HCT116 (cell line): ENCODE data around the gene PRR14L. TPM values are rescaled to one million over a fixed set of nuclear protein-coding genes. Genes with fewer than 3 reads are reported as not detected.

ENCODE experiments used
- ATAC-seq: fragments of 200-7000 bp; cut with Tn5 transposase; 2 replicates; pipeline ENCODE4 v1.9.1; 2020; ENCODE audit warnings: mild to moderate bottlenecking, moderate library complexity
- BruUV-seq: library from RNA; stranded (reverse); fragments of 400-500 nt; replicated peaks from 2 replicates; lab custom pipeline; 2021; lab: Mats Ljungman, UMichigan
- CTCF ChIA-PET: fragments of 300-600 bp; sonication (Branson Sonifier 250); formaldehyde crosslinking; loops from one replicate; lab custom pipeline; 2021; ENCODE audit warnings: antibody characterized with exemption; lab: Charles Lee
- POLR2A ChIA-PET: fragments of 300-600, 350-600 bp; sonication (Branson Sonifier 250); formaldehyde crosslinking; loops from one replicate; lab custom pipeline; 2021; ENCODE audit warnings: antibody characterized with exemption; lab: Charles Lee
- RAD21 ChIA-PET, 2 experiments: fragments of 300-600 bp; sonication (Branson Sonifier 250); formaldehyde crosslinking; loops; one replicate each; lab custom pipeline; 2023; ENCODE audit warnings: low total read pairs in 2 of 2; ENCODE audit not compliant: uncharacterized antibody in 2 of 2, unreplicated experiment in 2 of 2, low non-redundant PET in 1 of 2; lab: Charles Lee
- DNase-seq: peaks from one replicate; pipeline ENCODE4 v3.0.0-alpha.2; 2010; ENCODE audit warnings: low read depth, low spot score
- H2AFZ ChIP-seq: fragments of 200-600 bp; shearing (Covaris generic), sonication (generic); 2 replicates; pipeline ENCODE4 v1.6.1; 2017; ENCODE audit warnings: low read depth, mixed run types, mixed read lengths, antibody characterized with exemption, low read length; ENCODE audit not compliant: poor library complexity, severe bottlenecking
- H3K27ac ChIP-seq: 2 replicates; pipeline ENCODE4 v1.5.1; 2012; ENCODE audit warnings: low read depth, low read length
- H3K27me3 ChIP-seq: fragments of 200-600 bp; sonication (generic); 2 replicates; pipeline ENCODE4 v1.6.1; 2016; ENCODE audit warnings: mixed run types, low read length, mixed read lengths; ENCODE audit not compliant: insufficient read depth
- H3K36me3 ChIP-seq, 2 experiments: fragments of 200-500 bp in 1 of 2; fragments of 200-600 bp in 1 of 2; sonication (Bioruptor generic) in 1 of 2; sonication (generic) in 1 of 2; 2 replicates each; pipeline versions ENCODE4 v1.5.1 to v1.6.1; 2014 to 2016; ENCODE audit warnings: low read length in 2 of 2, inconsistent platforms in 1 of 2, mixed read lengths in 1 of 2, mixed run types in 1 of 2; ENCODE audit not compliant: insufficient read depth in 2 of 2, control insufficient read depth in 1 of 2
- H3K4me1 ChIP-seq, 2 experiments: fragments of 200-600 bp in 1 of 2; sonication (generic) in 1 of 2; 2 replicates each; pipeline versions ENCODE4 v1.5.1 to v1.6.1; 2012 to 2017; ENCODE audit warnings: low read length in 2 of 2, inconsistent platforms in 1 of 2, mild to moderate bottlenecking in 1 of 2, mixed read lengths in 1 of 2, mixed run types in 1 of 2, moderate library complexity in 1 of 2; ENCODE audit not compliant: insufficient read depth in 2 of 2, control insufficient read depth in 1 of 2
- H3K4me2 ChIP-seq: fragments of 200-600 bp; sonication (generic); 2 replicates; pipeline ENCODE4 v1.6.1; 2017; ENCODE audit warnings: mixed run types, low read length, mixed read lengths
- H3K4me3 ChIP-seq, 2 experiments: fragments of 200-600 bp in 1 of 2; sonication (generic) in 1 of 2; replicated peaks in 1 of 2; 2 replicates each; pipeline ENCODE4 v1.5.1; 2011 to 2016; ENCODE audit warnings: low read length in 2 of 2, control low read depth in 1 of 2, low read depth in 1 of 2, mild to moderate bottlenecking in 1 of 2, mixed read lengths in 1 of 2, mixed run types in 1 of 2
- H3K79me2 ChIP-seq: fragments of 200-600 bp; sonication (generic); 2 replicates; pipeline ENCODE4 v1.6.1; 2017; ENCODE audit warnings: mild to moderate bottlenecking, mixed run types, low read length, moderate library complexity, mixed read lengths; ENCODE audit not compliant: insufficient read depth
- H3K9ac ChIP-seq: fragments of 200-600 bp; sonication (generic); 2 replicates; pipeline ENCODE4 v1.6.1; 2016; ENCODE audit warnings: low read length, mixed read lengths
- H3K9me2 ChIP-seq: fragments of 200-600 bp; sonication (generic), shearing (Covaris generic); 2 replicates; pipeline ENCODE4 v1.6.1; 2017; ENCODE audit warnings: mixed run types, mild to moderate bottlenecking, moderate library complexity; ENCODE audit not compliant: insufficient read depth
- H3K9me3 ChIP-seq, 2 experiments: fragments of 200-500 bp in 1 of 2; fragments of 200-600 bp in 1 of 2; sonication (Bioruptor generic) in 1 of 2; sonication (generic) in 1 of 2; 2 replicates each; pipeline ENCODE4 v1.6.1; 2014 to 2017; ENCODE audit warnings: low read length in 2 of 2, mixed read lengths in 2 of 2, inconsistent platforms in 1 of 2, low read depth in 1 of 2, mild to moderate bottlenecking in 1 of 2, mixed run types in 1 of 2, moderate library complexity in 1 of 2; ENCODE audit not compliant: control insufficient read depth in 1 of 2, insufficient read depth in 1 of 2
- H4K20me1 ChIP-seq: fragments of 200-600 bp; sonication (generic), shearing (Covaris generic); 2 replicates; pipeline ENCODE4 v1.6.1; 2017; ENCODE audit warnings: mixed run types, mild to moderate bottlenecking, moderate library complexity; ENCODE audit not compliant: insufficient read depth
- ATF3 ChIP-seq: IDR thresholded peaks from 2 replicates; pipeline ENCODE4 v1.6.1; 2012
- CEBPB ChIP-seq: IDR thresholded peaks from 2 replicates; pipeline ENCODE4 v1.6.1; 2012; ENCODE audit warnings: low read depth
- ELF1 ChIP-seq: IDR thresholded peaks from 2 replicates; pipeline ENCODE4 v1.6.1; 2012; ENCODE audit warnings: low read depth, borderline replicate concordance
- EZH2 ChIP-seq: fragments of 200-600 bp; sonication (generic); IDR thresholded peaks from 2 replicates; pipeline ENCODE4 v1.6.1; 2017; ENCODE audit warnings: antibody characterized with exemption, mixed run types
- FOSL1 ChIP-seq: IDR thresholded peaks from 2 replicates; pipeline ENCODE4 v1.6.1; 2012; ENCODE audit warnings: low read depth
- JUND ChIP-seq: IDR thresholded peaks from 2 replicates; pipeline ENCODE4 v1.6.1; 2012
- MAX ChIP-seq: IDR thresholded peaks from 2 replicates; pipeline ENCODE4 v1.6.1; 2012
- POLR2A ChIP-seq: IDR thresholded peaks from 2 replicates; pipeline ENCODE4 v1.7.0; 2011; ENCODE audit warnings: borderline replicate concordance; ENCODE audit not compliant: insufficient read depth, insufficient read length; ENCODE audit errors: extremely low read depth
- POLR2AphosphoS5 ChIP-seq: IDR thresholded peaks from 2 replicates; pipeline ENCODE4 v1.6.1; 2011; ENCODE audit warnings: mild to moderate bottlenecking, low read depth, low read length, moderate library complexity
- REST ChIP-seq: IDR thresholded peaks from 2 replicates; pipeline ENCODE4 v1.6.1; 2012; ENCODE audit warnings: low read depth
- SIN3A ChIP-seq: IDR thresholded peaks from 2 replicates; pipeline ENCODE4 v1.6.1; 2012; ENCODE audit warnings: low read depth
- SP1 ChIP-seq: IDR thresholded peaks from 2 replicates; pipeline ENCODE4 v1.6.1; 2012; ENCODE audit warnings: low read depth
- SRF ChIP-seq: IDR thresholded peaks from 2 replicates; pipeline ENCODE4 v1.6.1; 2012; ENCODE audit warnings: low read depth
- YY1 ChIP-seq: IDR thresholded peaks from 2 replicates; pipeline ENCODE4 v1.6.1; 2011; ENCODE audit warnings: low read length, low read depth, moderate library complexity, mild to moderate bottlenecking; ENCODE audit not compliant: insufficient replicate concordance; ENCODE audit errors: extremely low read depth
- ZFX ChIP-seq: fragments of 450-650 bp; IDR thresholded peaks from 2 replicates; pipeline ENCODE4 v1.6.1; 2017
- ZNF274 ChIP-seq: fragments of 200-500 bp; sonication (Bioruptor generic); IDR thresholded peaks from 2 replicates; pipeline ENCODE4 v1.6.1; 2014; ENCODE audit warnings: mild to moderate bottlenecking, low read depth, low read length, inconsistent platforms
- intact Hi-C: fragments of 100-400 bp; cut with micrococcal nuclease; formaldehyde crosslinking; loops from 2 replicates; pipeline ENCODE4 v1.10.0; 2022
- total RNA-seq: library from RNA; stranded (reverse); gene quantifications from one replicate; pipeline ENCODE4 v1.2.1, GENCODE V29; 2021; ENCODE audit not compliant: unreplicated experiment

The PRR14L gene
- total RNA-seq, 1 experiment from 2014 or later, result 61.5 TPM

GRCh38 chr22:31776231-31776630, 26.3 kb upstream of the PRR14L start:
- no peaks in the 10 kb centered on the region for H3K79me2 ChIP-seq
- no peak overlapping the region for H3K9ac ChIP-seq
- CTCF ChIA-PET, result no interaction called here
- no peaks in the 10 kb centered on the region for H3K27me3 ChIP-seq
- H3K4me1 ChIP-seq, result no peaks in the 10 kb centered on the region
- no peak overlapping the region for H3K4me3 ChIP-seq
- H3K27ac ChIP-seq, result no peak overlapping the region
- no peaks in the 10 kb centered on the region; the same call in 1 of the 2 replicates for H4K20me1 ChIP-seq
- TF ChIP-seq SIN3A, result no peak
- TF ChIP-seq, all 23 proteins: peak for 0
- H3K9me3 ChIP-seq, result no peaks in the 10 kb centered on the region
- DNase-seq (no peak), ATAC-seq (no peak)
- H2AFZ ChIP-seq, result no peak overlapping the region
- POLR2A ChIA-PET, result no interaction called here
- RAD21 ChIA-PET, result no interaction called here
- no peak overlapping the region for H3K4me2 ChIP-seq
- intact Hi-C loops, result no loop called here
- H3K9me2 ChIP-seq, result no peaks in the 10 kb centered on the region
- peaks cover 13 to 29% of the 10 kb centered on the region in 2 experiments for H3K36me3 ChIP-seq
- BruUV-seq, result no TSS peak

GRCh38 chr22:31773416-31773815, 23.5 kb upstream of the PRR14L start:
- Histone ChIP-seq H2AFZ (no peak overlapping the region), H3K4me3 (no peak overlapping the region), H3K4me2 (no peak overlapping the region), H3K9me2 (no peaks in the 10 kb centered on the region), H3K4me1 (no peaks in the 10 kb centered on the region), H3K27ac (no peak overlapping the region), H3K9ac (no peak overlapping the region), H3K79me2 (no peaks in the 10 kb centered on the region), H3K36me3 (peaks cover 14 to 22% of the 10 kb centered on the region in 2 experiments), H3K27me3 (no peaks in the 10 kb centered on the region), H3K9me3 (no peaks in the 10 kb centered on the region), H4K20me1 (no peaks in the 10 kb centered on the region; the same call in 1 of the 2 replicates)
- RAD21 ChIA-PET, result no interaction called here
- intact Hi-C loops, result no loop called here
- no TSS peak for BruUV-seq
- CTCF ChIA-PET, result no interaction called here
- ATAC-seq, result no peak
- DNase-seq, result no peak
- POLR2A ChIA-PET, result no interaction called here
- TF ChIP-seq MAX, result no peak
- no peak for TF ChIP-seq FOSL1
- TF ChIP-seq YY1, result no peak
- no peak for TF ChIP-seq EZH2
- TF ChIP-seq POLR2A, result no peak
- no peak for TF ChIP-seq ELF1
- no peak for TF ChIP-seq CEBPB
- TF ChIP-seq SIN3A, result no peak
- no peak for TF ChIP-seq REST
- no peak for TF ChIP-seq ATF3
- no peak for TF ChIP-seq SRF
- TF ChIP-seq JUND, result no peak
- TF ChIP-seq SP1, result no peak
- TF ChIP-seq ZFX, result no peak
- TF ChIP-seq ZNF274, result no peak
- no peak for TF ChIP-seq POLR2AphosphoS5
